Measurements from ENCODE around the gene AP1B1.

- no peak for TF ChIP-seq CTCF (IDR thresholded peaks at IDR 0.05)
- TF ChIP-seq POLR2A (IDR thresholded peaks at IDR 0.05), result no peak
- TF ChIP-seq POLR2AphosphoS5 (IDR thresholded peaks at IDR 0.05), result no peak
Measured at GRCh38 chr22:29337631-29338284, 50.6 kb downstream of the AP1B1 start.

All from breast epithelium (tissue), 3 donors.